GM12878 (cell line): ENCODE data around the gene DGLUCY. TPM values are rescaled to one million over a fixed set of nuclear protein-coding genes. Genes with fewer than 3 reads are reported as not detected.

Experiments used
- ATAC-seq: fragments of 200-7000 bp; cut with Tn5 transposase; 3 replicates; pipeline ENCODE4 v1.9.1; 2020; ENCODE audit warnings: mild to moderate bottlenecking, moderate library complexity
- BruUV-seq: library from RNA; stranded (reverse); fragments of 400-500 nt; replicated peaks from 2 replicates; lab custom pipeline; 2021; lab: Mats Ljungman, UMichigan
- CTCF ChIA-PET: fragments of 300-600 bp; sonication (Branson Sonifier 250); formaldehyde crosslinking; extraction: SDS; loops from one replicate; lab custom pipeline; 2021; ENCODE audit warnings: inconsistent platforms; lab: Yijun Ruan, JAX
- POLR2A ChIA-PET: fragments of 350-600 bp; formaldehyde crosslinking; extraction: SDS; loops from one replicate; lab custom pipeline; 2021; ENCODE audit warnings: inconsistent platforms; lab: Charles Lee
- RAD21 ChIA-PET: fragments of 300-600 bp; sonication (Branson Sonifier 250); formaldehyde crosslinking; loops from one replicate; lab custom pipeline; 2023; ENCODE audit warnings: antibody characterized with exemption; ENCODE audit not compliant: unreplicated experiment; lab: Charles Lee
- SMC1A ChIA-PET: fragments of 300-600 bp; sonication (Branson Sonifier 250); formaldehyde crosslinking; loops from one replicate; lab custom pipeline; 2023; ENCODE audit not compliant: unreplicated experiment, uncharacterized antibody; lab: Charles Lee
- DNase-seq: peaks from one replicate; pipeline ENCODE4 v3.0.0-alpha.2; 2011; ENCODE audit warnings: low read depth, low spot score
- FAIRE-seq: peaks from 3 replicates; lab custom pipeline; 2011; peaks lifted over from hg19 to GRCh38; lab: Jason Lieb, UNC
- H2AFZ ChIP-seq: 2 replicates; pipeline ENCODE4 v1.6.0; 2011; ENCODE audit warnings: low read depth, low read length, control low read depth; ENCODE audit not compliant: control insufficient read depth
- H3K27ac ChIP-seq: 2 replicates; pipeline ENCODE4 v1.5.1; 2011; ENCODE audit warnings: control low read depth; ENCODE audit not compliant: control insufficient read depth, insufficient read depth
- H3K27me3 ChIP-seq, 2 experiments: replicated peaks in 1 of 2; 2 replicates each; pipeline versions ENCODE4 v1.6.0 to v1.6.1; 2011; ENCODE audit warnings: low read length in 1 of 2; ENCODE audit not compliant: control insufficient read depth in 2 of 2, insufficient read depth in 2 of 2
- H3K36me3 ChIP-seq, 2 experiments: 2 replicates each; pipeline ENCODE4 v1.5.1; 2011; ENCODE audit warnings: low read length in 1 of 2; ENCODE audit not compliant: control insufficient read depth in 2 of 2, insufficient read depth in 2 of 2
- H3K4me1 ChIP-seq: 2 replicates; pipeline ENCODE4 v1.6.1; 2011; ENCODE audit warnings: mild to moderate bottlenecking, low read length, moderate library complexity, mixed read lengths; ENCODE audit not compliant: control insufficient read depth, insufficient read depth
- H3K4me2 ChIP-seq: 2 replicates; pipeline ENCODE4 v1.6.0; 2011; ENCODE audit warnings: control low read depth; ENCODE audit not compliant: control insufficient read depth, insufficient read depth
- H3K4me3 ChIP-seq: fragments of 200-600 bp; sonication (generic); 2 replicates; pipeline ENCODE4 v1.5.1; 2016
- H3K79me2 ChIP-seq: 2 replicates; pipeline ENCODE4 v1.6.0; 2011; ENCODE audit warnings: low read length; ENCODE audit not compliant: control insufficient read depth, insufficient read depth
- H3K9ac ChIP-seq: 2 replicates; pipeline ENCODE4 v1.8.0; 2011; ENCODE audit warnings: low read length, control low read depth, mixed read lengths; ENCODE audit not compliant: control insufficient read depth, insufficient read depth
- H3K9me3 ChIP-seq: replicated peaks from 3 replicates; pipeline ENCODE4 v1.5.1; 2011; ENCODE audit warnings: mild to moderate bottlenecking, low read length; ENCODE audit not compliant: control insufficient read depth, insufficient read depth
- H4K20me1 ChIP-seq: 2 replicates; pipeline ENCODE4 v1.6.0; 2011; ENCODE audit not compliant: control insufficient read depth, insufficient read depth
- BHLHE40 ChIP-seq, 2 experiments: fragments of 450-650 bp in 1 of 2; IDR thresholded peaks; 2 replicates each; pipeline ENCODE4 v1.6.1; 2011 to 2017; ENCODE audit warnings: low read depth in 2 of 2, borderline replicate concordance in 1 of 2, improper control_type of control experiment in 1 of 2, low read length in 1 of 2, mild to moderate bottlenecking in 1 of 2
- CTCF ChIP-seq, 3 experiments: IDR thresholded peaks in 2 of 3; conservative IDR thresholded peaks in 1 of 3; 2 replicates each; pipeline ENCODE4 v1.5.1; 2011; ENCODE audit warnings: low read depth in 3 of 3, low read length in 3 of 3, mild to moderate bottlenecking in 3 of 3, control low read depth in 2 of 3, moderate library complexity in 2 of 3, inconsistent platforms in 1 of 3, mixed read lengths in 1 of 3; ENCODE audit not compliant: control insufficient read depth in 2 of 3, insufficient read depth in 1 of 3; ENCODE audit errors: extremely low read depth in 1 of 3
- CUX1 ChIP-seq: IDR thresholded peaks from 2 replicates; pipeline ENCODE4 v1.6.1; 2012; ENCODE audit warnings: improper control_type of control experiment, low read depth, low read length; ENCODE audit not compliant: insufficient replicate concordance
- E2F4 ChIP-seq: IDR thresholded peaks from 2 replicates; pipeline ENCODE4 v1.6.1; 2012; ENCODE audit warnings: low read depth, low read length, improper control_type of control experiment
- EGR1 ChIP-seq, 2 experiments: IDR thresholded peaks; 1 replicate in 1 of 2; 2 replicates in 1 of 2; pipeline ENCODE4 v1.6.1; 2011 to 2012; ENCODE audit warnings: low read depth in 2 of 2, low read length in 2 of 2, borderline replicate concordance in 1 of 2, mild to moderate bottlenecking in 1 of 2, moderate library complexity in 1 of 2
- HCFC1 ChIP-seq: fragments of 150-350 bp; IDR thresholded peaks from 2 replicates; pipeline ENCODE4 v1.6.1; 2014; ENCODE audit warnings: low read length
- KAT2A ChIP-seq: conservative IDR thresholded peaks from 2 replicates; pipeline ENCODE4 v1.6.1; 2011; ENCODE audit warnings: low read depth, low read length; ENCODE audit not compliant: control insufficient read depth
- MXI1 ChIP-seq: fragments of 150-350 bp; IDR thresholded peaks from 2 replicates; pipeline ENCODE4 v1.6.1; 2011; ENCODE audit warnings: low read depth, mild to moderate bottlenecking, inconsistent platforms, low read length, improper control_type of control experiment
- RB1 ChIP-seq: fragments of 450-650 bp; formaldehyde crosslinking; IDR thresholded peaks from 2 replicates; pipeline ENCODE4 v1.6.1; 2017; ENCODE audit warnings: mild to moderate bottlenecking, borderline replicate concordance
- SIN3A ChIP-seq: IDR thresholded peaks from 2 replicates; pipeline ENCODE4 v1.6.1; 2012; ENCODE audit warnings: low read depth, low read length, improper control_type of control experiment
- SMARCA5 ChIP-seq: fragments of 450-650 bp; IDR thresholded peaks from 2 replicates; pipeline ENCODE4 v1.6.1; 2017; ENCODE audit warnings: mild to moderate bottlenecking
- TARDBP ChIP-seq: IDR thresholded peaks from 2 replicates; pipeline ENCODE4 v1.6.1; 2016; ENCODE audit warnings: borderline replicate concordance
- YY1 ChIP-seq: IDR thresholded peaks from 2 replicates; pipeline ENCODE4 v1.6.1; 2011; ENCODE audit warnings: low read depth, mild to moderate bottlenecking, low read length
- ZNF274 ChIP-seq: IDR thresholded peaks from one replicate; pipeline ENCODE4 v1.8.0; 2011; ENCODE audit not compliant: insufficient read length, insufficient read depth
- WGBS: methylation state at CpG from one replicate; pipeline ENCODE4 v1.1.6; 2016; ENCODE audit warnings: low lambda C conversion rate; ENCODE audit not compliant: insufficient replicate concordance, insufficient coverage; ENCODE audit errors: missing lambda C conversion rate; 5-methylcytosine and 5-hydroxymethylcytosine counted together
- in situ Hi-C: fragments of 300-500 bp; cut with MboI; formaldehyde crosslinking; loops from 9 replicates; pipeline ENCODE4 v1.14.3; 2018; ENCODE audit warnings: mixed read lengths
- intact Hi-C: fragments of 100-400 bp; cut with micrococcal nuclease; formaldehyde crosslinking; loops from one replicate; pipeline ENCODE4 v1.14.2; 2022; ENCODE audit not compliant: unreplicated experiment
- polyA plus RNA-seq, 11 experiments: library from polyadenylated mRNA; depleted of rRNA in 4 of 11; unstranded in 6 of 11; stranded (reverse) in 5 of 11; fragments of >200 nt; fragmentation: Nextera tagmentation in 4 of 11; fragmentation: Illumina TruSeq in 1 of 11; extraction: Ambion mirVana in 4 of 11; extraction: Trizol in 1 of 11; gene quantifications; 1 replicate in 1 of 11; 2 replicates in 10 of 11; pipeline versions ENCODE4 v1.2.1 to v1.2.3, GENCODE V29; 2011 to 2016; ENCODE audit warnings: inconsistent platforms in 2 of 11, missing spikeins in 2 of 11, low read depth in 1 of 11
- total RNA-seq, 4 experiments: library from RNA; depleted of rRNA in 3 of 4; stranded (reverse); fragments of >200 nt in 3 of 4; fragmentation: Illumina TruSeq in 1 of 4; extraction: Trizol in 1 of 4; gene quantifications; 2 replicates each; pipeline versions ENCODE4 v1.2.1 to v1.2.3, GENCODE V29; 2013 to 2021

DGLUCY gene
- total and polyA plus RNA-seq, 10 of the 15 experiments (the other 5 are each of a cell fraction or from before 2014, with no cell fraction given), result 15.0 to 70.3 (median 55.1) TPM

- no peak overlapping the region for H3K4me3 ChIP-seq
- no peaks in the 10 kb centered on the region for H3K9me3 ChIP-seq
- H3K4me2 ChIP-seq, result no peak overlapping the region
- H3K79me2 ChIP-seq, result no peaks in the 10 kb centered on the region
- no TSS peak for BruUV-seq
- FAIRE-seq (no peak), ATAC-seq (no peak)
- H3K36me3 ChIP-seq, result peaks cover 22 to 29% of the 10 kb centered on the region in 2 experiments
- no peaks in the 10 kb centered on the region for H3K4me1 ChIP-seq
- ChIA-PET SMC1A (no interaction called here), RAD21 (no interaction called here), CTCF (interaction anchor here (0.7 kb wide), 1 partner anchor 14 kb away, joined by 3 read pairs; no protein-coding TSS in a partner anchor)
- H3K9ac ChIP-seq, result no peak overlapping the region
- no peaks in the 10 kb centered on the region for H3K27me3 ChIP-seq
- 99% methylated on average over 38 of the region's 43 CpGs for WGBS
- in situ Hi-C loops, result no loop called here
- H3K27ac ChIP-seq, result no peak overlapping the region
- H2AFZ ChIP-seq, result no peak overlapping the region
- H4K20me1 ChIP-seq, result no peaks in the 10 kb centered on the region
- TF ChIP-seq KAT2A (no peak), CUX1 (no peak), SMARCA5 (no peak), EGR1 (IDR thresholded peaks at IDR 0.05; ENCODE audit: borderline replicate concordance in 1 of 2, low read depth in 2 of 2, low read length in 2 of 2) (no peak), HCFC1 (no peak), BHLHE40 (IDR thresholded peaks at IDR 0.05; ENCODE audit: borderline replicate concordance in 1 of 2, low read depth in 2 of 2, low read length in 1 of 2) (no peak), YY1 (no peak), SIN3A (no peak), TARDBP (no peak), RB1 (no peak), MXI1 (no peak), CTCF (IDR thresholded peaks at IDR 0.05 in 2 of 3, conservative IDR thresholded peaks at IDR 0.05 in 1 of 3; ENCODE audit: control insufficient read depth in 2 of 3, extremely low read depth in 1 of 3, insufficient read depth in 1 of 3, low read depth in 3 of 3, low read length in 3 of 3) (no peak), E2F4 (no peak), ZNF274 (no peak)
- TF ChIP-seq, all 136 proteins: peak for 0
- no peak for DNase-seq
- POLR2A ChIA-PET, result no interaction called here
- intact Hi-C loops, result no loop called here
These were observed 158.7 kb downstream of the DGLUCY start for GRCh38 chr14:91272341-91273272.
